Endothelial cell of hepatic sinusoid (primary cell): ENCODE results near the gene CAV3.

Experiments used
- in situ Hi-C: cut with HindIII; loops from 2 replicates; pipeline ENCODE4 v1.10.0; 2017; ENCODE audit warnings: low sequenced_read_pairs

Gene CAV3

GRCh38 chr3:8777978-8778267 is 44.3 kb downstream of the CAV3 start:
- in situ Hi-C loops: no loop called here

- in situ Hi-C loops: no loop called here
Measured at GRCh38 chr3:8778475-8778874, 44.9 kb downstream of the CAV3 start.

GRCh38 chr3:8780279-8780678 is 46.7 kb downstream of the CAV3 start:
- in situ Hi-C loops: no loop called here

GRCh38 chr3:8784676-8785435 is 51.3 kb downstream of the CAV3 start:
- in situ Hi-C loops: no loop called here

GRCh38 chr3:8790529-8790928 is 56.9 kb downstream of the CAV3 start:
- in situ Hi-C loops: no loop called here

- in situ Hi-C loops: no loop called here
Measured at GRCh38 chr3:8793242-8793641, 59.6 kb downstream of the CAV3 start.

GRCh38 chr3:8794247-8794646 is 60.6 kb downstream of the CAV3 start:
- in situ Hi-C loops: no loop called here
